GM06990 (cell line): ENCODE data around the gene ZC3H14.

ENCODE experiments used
- DNase-seq: peaks from one replicate; pipeline ENCODE4 v3.0.0-alpha.2; 2011; ENCODE audit not compliant: insufficient read length; ENCODE audit errors: extremely low read depth
- H3K27me3 ChIP-seq: replicated peaks from 2 replicates; pipeline ENCODE4 v1.6.0; 2011; ENCODE audit warnings: low read length; ENCODE audit not compliant: control insufficient read depth, insufficient read depth
- H3K36me3 ChIP-seq: 2 replicates; pipeline ENCODE4 v1.5.1; 2011; ENCODE audit warnings: low read length; ENCODE audit not compliant: control insufficient read depth, insufficient read depth
- H3K4me3 ChIP-seq: replicated peaks from 2 replicates; pipeline ENCODE4 v1.5.1; 2011; ENCODE audit warnings: low read depth, mild to moderate bottlenecking, control low read depth, low read length
- CTCF ChIP-seq: IDR thresholded peaks from 2 replicates; pipeline ENCODE4 v1.5.1; 2011; ENCODE audit warnings: low read length, control low read depth, mild to moderate bottlenecking, inconsistent platforms; ENCODE audit not compliant: insufficient read depth, poor library complexity, severe bottlenecking

ZC3H14 gene

GRCh38 chr14:88599326-88599725 lies 36.5 kb downstream of the ZC3H14 start:
- H3K4me3 ChIP-seq = peak overlapping the region; percentile 29
- no peaks in the 10 kb centered on the region for H3K27me3 ChIP-seq
- no peak for DNase-seq
- peaks cover 5% of the 10 kb centered on the region; the same call in 1 of the 2 replicates for H3K36me3 ChIP-seq
- TF ChIP-seq CTCF = no peak

- Histone ChIP-seq H3K36me3 (peaks cover 5% of the 10 kb centered on the region; the same call in 1 of the 2 replicates), H3K4me3 (peak overlapping the region; percentile 29)
- TF ChIP-seq CTCF = no peak
Measured at GRCh38 chr14:88599761-88600439, 37.1 kb downstream of the ZC3H14 start.

GRCh38 chr14:88604212-88604611 lies 41.4 kb downstream of the ZC3H14 start:
- peaks cover 12% of the 10 kb centered on the region for H3K36me3 ChIP-seq
- H3K4me3 ChIP-seq = no peak overlapping the region

More at GRCh38 chr14:88599761-88600439, 37.1 kb downstream of the ZC3H14 start:
- H3K27me3 ChIP-seq = no peaks in the 10 kb centered on the region
- DNase-seq = peak; percentile 72

GRCh38 chr14:88605594-88605993 lies 42.8 kb downstream of the ZC3H14 start:
- no peak for TF ChIP-seq CTCF
- Histone ChIP-seq H3K36me3 (peaks cover 12% of the 10 kb centered on the region), H3K4me3 (no peak overlapping the region), H3K27me3 (no peaks in the 10 kb centered on the region)
- DNase-seq = no peak

More at GRCh38 chr14:88604212-88604611, 41.4 kb downstream of the ZC3H14 start:
- TF ChIP-seq CTCF = no peak
- no peaks in the 10 kb centered on the region for H3K27me3 ChIP-seq
- no peak for DNase-seq

- Histone ChIP-seq H3K36me3 (peaks cover 12% of the 10 kb centered on the region), H3K27me3 (no peaks in the 10 kb centered on the region), H3K4me3 (no peak overlapping the region)
- no peak for TF ChIP-seq CTCF
- no peak for DNase-seq
Measured at GRCh38 chr14:88607829-88608228, 45.0 kb downstream of the ZC3H14 start.
